CD14-positive monocyte (primary cell): ENCODE data around the gene XPNPEP3. TPM values are rescaled to one million over a fixed set of nuclear protein-coding genes. Genes with fewer than 3 reads are reported as not detected.

Source experiments
- DNase-seq, 3 donors: peaks; one replicate each; pipeline ENCODE4 v3.0.0-alpha.2; 2011 to 2022
- H2AFZ ChIP-seq: 2 replicates; pipeline ENCODE4 v1.6.0; 2012; ENCODE audit warnings: mild to moderate bottlenecking, low read depth, low read length, inconsistent platforms; ENCODE audit not compliant: insufficient read depth, poor library complexity, severe bottlenecking
- H3K27ac ChIP-seq, 2 donors: 1 replicate in 1 of 2; 2 replicates in 1 of 2; pipeline ENCODE4 v1.5.1; 2012 to 2013; ENCODE audit warnings: low read length in 2 of 2, control low read depth in 1 of 2, inconsistent platforms in 1 of 2, low read depth in 1 of 2, mild to moderate bottlenecking in 1 of 2
- H3K27me3 ChIP-seq, 2 donors: one replicate each; pipeline versions ENCODE4 v1.6.0 to v1.6.1; 2011 to 2013; ENCODE audit warnings: low read length in 2 of 2; ENCODE audit not compliant: control insufficient read depth in 2 of 2, insufficient read depth in 2 of 2
- H3K36me3 ChIP-seq, 2 donors: replicated peaks in 1 of 2; 1 replicate in 1 of 2; 2 replicates in 1 of 2; pipeline versions ENCODE4 v1.5.1 to v1.6.1; 2012 to 2013; ENCODE audit warnings: low read length in 2 of 2, control low read depth in 1 of 2, inconsistent platforms in 1 of 2, mild to moderate bottlenecking in 1 of 2; ENCODE audit not compliant: insufficient read depth in 2 of 2, control insufficient read depth in 1 of 2
- H3K4me1 ChIP-seq, 2 donors: 1 replicate in 1 of 2; 2 replicates in 1 of 2; pipeline versions ENCODE4 v1.5.1 to v1.6.1; 2012 to 2013; ENCODE audit warnings: low read length in 2 of 2, control low read depth in 1 of 2, inconsistent platforms in 1 of 2, mild to moderate bottlenecking in 1 of 2, moderate library complexity in 1 of 2; ENCODE audit not compliant: insufficient read depth in 2 of 2, control insufficient read depth in 1 of 2
- H3K4me2 ChIP-seq: replicated peaks from 2 replicates; pipeline ENCODE3; 2012; ENCODE audit warnings: low read length, moderate library complexity, mild to moderate bottlenecking; ENCODE audit not compliant: poor library complexity, severe bottlenecking; ENCODE audit errors: extremely low read depth
- H3K4me3 ChIP-seq, 3 experiments: fragments of 200-600 bp in 1 of 3; sonication (generic) in 1 of 3; replicated peaks in 1 of 3; 1 replicate in 2 of 3; 2 replicates in 1 of 3; pipeline ENCODE4 v1.5.1; 2011 to 2013; ENCODE audit warnings: low read length in 3 of 3, mild to moderate bottlenecking in 3 of 3, control low read depth in 2 of 3, low read depth in 2 of 3, inconsistent platforms in 1 of 3, moderate library complexity in 1 of 3
- H3K79me2 ChIP-seq: 2 replicates; pipeline ENCODE4 v1.6.0; 2012; ENCODE audit warnings: mild to moderate bottlenecking, control low read depth, inconsistent platforms, low read length, moderate library complexity; ENCODE audit not compliant: insufficient read depth
- H3K9ac ChIP-seq: 2 replicates; pipeline ENCODE4 v1.6.0; 2017; ENCODE audit warnings: low read length, mild to moderate bottlenecking; ENCODE audit not compliant: insufficient read depth, poor library complexity, severe bottlenecking
- H3K9me3 ChIP-seq, 2 donors: replicated peaks in 1 of 2; 1 replicate in 1 of 2; 2 replicates in 1 of 2; pipeline versions ENCODE4 v1.5.1 to v1.6.1; 2012 to 2013; ENCODE audit warnings: low read length in 2 of 2, control low read depth in 1 of 2; ENCODE audit not compliant: control insufficient read depth in 1 of 2, insufficient read depth in 1 of 2
- H4K20me1 ChIP-seq: 2 replicates; pipeline ENCODE4 v1.6.0; 2012; ENCODE audit warnings: mild to moderate bottlenecking, low read length, control low read depth, moderate library complexity; ENCODE audit not compliant: insufficient read depth
- H3K27ac Mint-ChIP-seq, 7 donors: one replicate each; pipeline ENCODE4 v1.8.0; 2020; ENCODE audit warnings: mild to moderate bottlenecking in 7 of 7, mixed read lengths in 7 of 7, moderate library complexity in 6 of 7, inconsistent platforms in 2 of 7
- H3K27me3 Mint-ChIP-seq, 3 donors: one replicate each; pipeline ENCODE4 v1.8.0; 2021 to 2022; ENCODE audit warnings: low read depth in 3 of 3, mild to moderate bottlenecking in 3 of 3, mixed read lengths in 3 of 3, moderate library complexity in 3 of 3, inconsistent platforms in 1 of 3
- H3K36me3 Mint-ChIP-seq, 2 donors: one replicate each; pipeline ENCODE4 v1.8.0; 2020; ENCODE audit warnings: mixed read lengths in 2 of 2, inconsistent platforms in 1 of 2, mild to moderate bottlenecking in 1 of 2
- H3K4me1 Mint-ChIP-seq: one replicate; pipeline ENCODE4 v1.8.0; 2020; ENCODE audit warnings: mild to moderate bottlenecking, mixed read lengths
- H3K4me3 Mint-ChIP-seq, 2 donors: one replicate each; pipeline ENCODE4 v1.8.0; 2020; ENCODE audit warnings: mild to moderate bottlenecking in 2 of 2, mixed read lengths in 2 of 2, moderate library complexity in 1 of 2
- H3K9me3 Mint-ChIP-seq, 7 donors: one replicate each; pipeline ENCODE4 v1.8.0; 2020 to 2022; ENCODE audit warnings: mixed read lengths in 7 of 7, mild to moderate bottlenecking in 6 of 7, moderate library complexity in 6 of 7, inconsistent platforms in 2 of 7
- CTCF ChIP-seq: fragments of 200-600 bp; IDR thresholded peaks from one replicate; pipeline ENCODE4 v1.8.0; 2022; ENCODE audit warnings: antibody characterized with exemption, mild to moderate bottlenecking
- whole genome bisulfite sequencing: methylation state at CpG from one replicate; pipeline ENCODE4 v1.1.5; 2013; ENCODE audit warnings: missing lambda C conversion rate; ENCODE audit not compliant: insufficient coverage; 5-methylcytosine and 5-hydroxymethylcytosine counted together
- intact Hi-C, 2 donors: fragments of 100-400 bp; cut with micrococcal nuclease; formaldehyde crosslinking; loops; one replicate each; pipeline versions ENCODE4 v1.15.0 to v1.15.1; 2023
- polyA plus RNA-seq, 3 donors: library from polyadenylated mRNA; depleted of rRNA in 1 of 3; unstranded in 2 of 3; stranded (reverse) in 1 of 3; fragments of 300-500 nt in 2 of 3; fragments of >200 nt in 1 of 3; fragmentation: Illumina TruSeq in 2 of 3; gene quantifications; 1 replicate in 2 of 3; 2 replicates in 1 of 3; pipeline ENCODE4 v1.2.3, GENCODE V29; 2012 to 2021

XPNPEP3 gene
- polyA plus RNA-seq, 3 donors: 3.6 to 9.4 (median 7.3) TPM

DNA sequence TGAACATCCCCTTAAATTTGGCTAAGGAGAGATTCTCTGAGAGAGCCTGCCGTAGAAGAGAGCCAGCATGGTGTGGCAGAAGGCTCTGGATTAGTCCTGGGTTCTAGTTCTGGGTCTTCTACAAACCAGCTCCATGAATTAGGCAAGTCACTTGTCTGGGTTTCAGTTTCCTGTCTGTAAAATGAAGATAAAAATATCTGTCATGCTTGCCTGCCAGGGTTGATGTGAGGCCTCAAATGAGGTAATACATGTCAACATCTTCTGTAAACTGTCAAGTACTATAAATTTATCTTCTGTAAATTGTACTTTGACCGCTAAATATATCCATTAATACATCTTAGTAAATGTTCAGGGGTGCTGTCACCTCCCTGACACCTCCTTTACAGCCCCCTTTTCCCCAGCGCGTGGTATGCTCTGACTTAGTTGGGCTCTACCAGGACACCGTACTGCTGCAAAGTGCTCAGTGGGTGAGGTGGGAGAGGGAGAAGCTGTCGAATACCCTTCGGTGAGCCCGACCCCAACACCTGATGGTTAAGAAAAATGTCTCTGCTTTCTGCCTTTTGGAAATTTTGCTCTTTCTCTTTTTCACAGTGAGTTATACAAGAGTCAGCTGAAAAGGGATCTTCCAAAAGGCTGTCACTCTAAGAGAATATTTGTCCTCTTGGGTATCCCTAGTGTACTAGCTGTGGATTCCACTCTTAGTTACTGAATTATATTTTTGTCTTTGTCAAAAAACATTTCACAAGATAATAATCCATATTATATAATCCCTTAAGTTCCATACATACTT lies 109.2 kb downstream of the XPNPEP3 start:
- Histone ChIP-seq H3K79me2 (peaks cover 45% of the 10 kb centered on the region), H3K4me1 (peaks cover 24 to 26% of the 10 kb centered on the region in 2 donors), H3K36me3 (peaks cover 51 to 89% of the 10 kb centered on the region in 2 donors), H2AFZ (no peak overlapping the region), H3K4me2 (peak overlapping the region; percentile 12), H4K20me1 (peaks cover 24% of the 10 kb centered on the region), H3K27ac (peak overlapping the region; percentile 62 to 88), H3K4me3 (no peak overlapping the region), H3K9me3 (no peaks in the 10 kb centered on the region), H3K9ac (peak overlapping the region; percentile 15), H3K27me3 (no peaks in the 10 kb centered on the region)
- Mint-ChIP-seq H3K36me3 (peaks cover 55 to 83% of the 10 kb centered on the region in 2 donors), H3K27ac (peak overlapping the region; percentile 86 to 98 (median 91)), H3K27me3 (no peaks in the 10 kb centered on the region), H3K9me3 (no peaks in the 10 kb centered on the region), H3K4me1 (peaks cover 22% of the 10 kb centered on the region), H3K4me3 (peak overlapping the region in 1 of 2 donors; percentile 18)
- DNase-seq: peak; percentile 43 to 70 (median 47)
- WGBS: no CpG with 5 or more reads among the region's 8 CpGs
- no peak for TF ChIP-seq CTCF
- intact Hi-C loops: loop anchor here in 1 of 2 donors (5.0 kb wide), 1 partner anchor 126 kb away; the partner anchor contains the start of gene EP300

DNA sequence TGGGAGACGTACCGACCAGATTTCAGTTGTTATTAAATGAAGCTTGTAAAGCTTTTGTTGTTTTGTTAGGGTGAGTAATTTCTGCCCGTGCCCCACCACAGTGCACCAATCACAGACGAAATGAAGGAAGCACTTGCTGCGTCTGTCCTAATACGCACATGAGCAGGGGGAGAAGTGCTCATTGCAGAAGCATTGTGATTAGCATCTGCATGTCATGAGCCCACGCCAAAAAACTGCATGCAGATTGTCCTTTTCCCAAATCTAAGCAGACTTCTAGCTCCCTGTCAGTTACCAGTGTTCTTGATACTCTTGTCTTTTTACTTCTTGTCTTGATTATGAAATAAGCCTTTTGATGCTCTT lies 109.8 kb downstream of the XPNPEP3 start:
- no peak overlapping the region for H3K4me3 ChIP-seq
- no peaks in the 10 kb centered on the region for H3K27me3 ChIP-seq
- H2AFZ ChIP-seq: no peak overlapping the region
- H3K27me3 Mint-ChIP-seq: no peaks in the 10 kb centered on the region
- peak overlapping the region; percentile 12 for H3K4me2 ChIP-seq
- peak overlapping the region; percentile 15 for H3K9ac ChIP-seq
- no peaks in the 10 kb centered on the region for H3K9me3 Mint-ChIP-seq
- intact Hi-C loops: loop anchor here in 1 of 2 donors (5.0 kb wide), 1 partner anchor 126 kb away; the partner anchor contains the start of gene EP300
- H4K20me1 ChIP-seq: peaks cover 21% of the 10 kb centered on the region
- peaks cover 53 to 86% of the 10 kb centered on the region in 2 donors for H3K36me3 Mint-ChIP-seq
- TF ChIP-seq CTCF: no peak
- peaks cover 55 to 91% of the 10 kb centered on the region in 2 donors for H3K36me3 ChIP-seq
- H3K27ac Mint-ChIP-seq: peak overlapping the region; percentile 82 to 98 (median 91)
- H3K27ac ChIP-seq: peak overlapping the region; percentile 62 to 88
- peaks cover 22% of the 10 kb centered on the region for H3K4me1 Mint-ChIP-seq
- H3K4me1 ChIP-seq: peaks cover 24 to 26% of the 10 kb centered on the region in 2 donors
- H3K9me3 ChIP-seq: no peaks in the 10 kb centered on the region
- peak overlapping the region in 1 of 2 donors; percentile 27 for H3K4me3 Mint-ChIP-seq
- DNase-seq: peak; percentile 62 to 72 (median 67)
- 7% methylated on average over 3 of the region's 7 CpGs for WGBS
- peaks cover 41% of the 10 kb centered on the region for H3K79me2 ChIP-seq
